ENCODE results near the gene GAS6.

The GAS6 gene

DNA sequence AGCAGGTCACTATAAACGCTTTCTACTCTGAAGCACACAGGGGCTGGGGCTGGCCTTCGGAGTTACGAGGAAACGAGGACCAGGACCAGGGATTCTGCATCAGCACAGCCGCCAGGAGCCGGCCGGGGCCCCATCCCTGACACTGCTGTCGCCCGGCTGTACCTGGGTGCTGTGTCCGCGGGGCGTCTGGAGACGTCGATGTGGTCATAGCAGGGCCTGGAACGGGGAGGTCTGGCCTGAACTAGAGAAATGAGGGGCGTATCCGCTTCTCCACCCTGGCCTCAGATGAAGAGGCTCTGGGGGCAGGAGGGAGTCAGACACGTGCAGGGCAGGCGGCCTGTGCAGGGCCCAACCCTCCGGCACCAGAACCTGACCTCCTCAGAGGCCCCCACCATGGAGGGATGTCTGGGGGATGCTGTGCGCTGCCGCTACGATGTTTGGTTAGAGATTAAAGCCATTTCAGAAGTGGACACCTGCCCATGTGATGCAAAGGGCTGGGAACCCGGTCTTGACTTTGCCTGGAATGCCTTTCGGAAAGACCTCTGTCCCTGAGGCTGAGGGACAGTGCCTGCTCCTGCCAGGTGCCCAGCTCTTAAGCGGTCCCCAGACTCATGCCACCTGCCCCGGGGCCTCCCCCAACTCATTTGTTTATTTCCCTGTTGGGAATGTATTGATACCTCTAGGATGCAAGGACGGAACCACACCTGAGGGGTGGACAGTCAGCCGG is 21.4 kb downstream of the GAS6 start:
- in situ Hi-C loops (cut with MboI; ENCODE audit: low sequenced_read_pairs, unreplicated experiment), result no loop called here
- TF ChIP-seq, protein P1, sequence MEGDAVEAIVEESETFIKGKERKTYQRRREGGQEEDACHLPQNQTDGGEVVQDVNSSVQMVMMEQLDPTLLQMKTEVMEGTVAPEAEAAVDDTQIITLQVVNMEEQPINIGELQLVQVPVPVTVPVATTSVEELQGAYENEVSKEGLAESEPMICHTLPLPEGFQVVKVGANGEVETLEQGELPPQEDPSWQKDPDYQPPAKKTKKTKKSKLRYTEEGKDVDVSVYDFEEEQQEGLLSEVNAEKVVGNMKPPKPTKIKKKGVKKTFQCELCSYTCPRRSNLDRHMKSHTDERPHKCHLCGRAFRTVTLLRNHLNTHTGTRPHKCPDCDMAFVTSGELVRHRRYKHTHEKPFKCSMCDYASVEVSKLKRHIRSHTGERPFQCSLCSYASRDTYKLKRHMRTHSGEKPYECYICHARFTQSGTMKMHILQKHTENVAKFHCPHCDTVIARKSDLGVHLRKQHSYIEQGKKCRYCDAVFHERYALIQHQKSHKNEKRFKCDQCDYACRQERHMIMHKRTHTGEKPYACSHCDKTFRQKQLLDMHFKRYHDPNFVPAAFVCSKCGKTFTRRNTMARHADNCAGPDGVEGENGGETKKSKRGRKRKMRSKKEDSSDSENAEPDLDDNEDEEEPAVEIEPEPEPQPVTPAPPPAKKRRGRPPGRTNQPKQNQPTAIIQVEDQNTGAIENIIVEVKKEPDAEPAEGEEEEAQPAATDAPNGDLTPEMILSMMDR (IDR thresholded peaks at IDR 0.05; ENCODE audit: borderline replicate concordance, control extremely low read depth, extremely low read depth, insufficient read depth, missing control alignments), result no peak
- DNase-seq (ENCODE audit: low spot score), result no peak

DNA sequence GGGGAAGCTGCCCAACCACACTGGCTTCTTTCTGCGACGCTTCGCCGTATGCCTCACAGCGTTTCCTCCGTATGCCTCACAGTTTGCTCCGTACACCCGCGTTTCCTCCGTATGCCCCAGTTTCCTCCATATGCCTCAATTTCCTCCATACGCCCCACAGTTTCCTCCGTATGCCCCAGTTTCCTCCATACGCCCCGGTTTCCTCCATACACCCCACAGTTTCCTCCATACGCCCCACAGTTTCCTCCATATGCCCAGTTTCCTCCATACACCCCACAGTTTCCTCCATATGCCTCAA is 22.6 kb downstream of the GAS6 start:
- TF ChIP-seq, protein P1 (IDR thresholded peaks at IDR 0.05; ENCODE audit: borderline replicate concordance, control extremely low read depth, extremely low read depth, insufficient read depth, missing control alignments), result no peak
- DNase-seq (ENCODE audit: low spot score), result no peak
- in situ Hi-C loops (cut with MboI; ENCODE audit: low sequenced_read_pairs, unreplicated experiment), result no loop called here

DNA sequence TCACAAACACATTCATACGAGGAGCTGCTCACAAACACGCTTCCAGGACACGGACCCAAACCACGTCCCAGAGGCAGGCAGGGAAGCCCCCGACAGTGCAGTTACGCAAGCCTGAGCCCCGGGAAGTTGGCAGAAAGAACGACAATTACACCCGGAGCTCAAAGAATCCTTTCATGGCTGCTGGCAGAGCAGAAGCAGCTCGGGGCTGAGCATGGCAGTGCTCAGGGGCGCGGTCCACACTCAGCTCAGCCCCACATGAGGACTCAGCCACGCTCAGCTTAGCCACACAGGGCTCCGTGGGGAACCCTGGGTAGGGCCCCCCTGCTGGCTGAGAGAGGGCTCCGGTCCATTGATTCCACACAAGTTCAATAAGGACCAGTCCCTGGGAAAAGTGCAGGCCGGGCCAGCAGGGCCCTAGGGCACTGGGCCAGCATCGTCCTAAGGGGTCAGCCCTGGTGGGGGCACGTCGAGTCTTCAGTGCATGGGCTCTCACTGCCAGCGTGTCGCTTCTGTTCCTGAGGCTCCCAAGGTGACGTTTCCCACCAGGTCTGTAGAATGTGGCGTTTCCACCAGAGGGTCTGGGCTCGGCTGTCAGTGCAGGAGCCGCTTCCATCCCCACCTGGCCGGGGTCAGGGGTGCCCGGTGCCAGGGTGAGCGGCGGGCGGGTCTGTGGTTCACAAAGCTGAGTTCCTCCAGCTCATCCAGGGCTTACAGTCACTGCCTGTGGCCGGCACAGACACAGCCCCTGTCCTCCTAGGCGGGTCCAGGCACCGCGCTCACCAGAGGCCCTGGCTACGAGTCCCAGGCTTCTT is 23.1 kb downstream of the GAS6 start:
- in situ Hi-C loops (cut with MboI; ENCODE audit: low sequenced_read_pairs, unreplicated experiment), result no loop called here
- DNase-seq (ENCODE audit: low spot score), result no peak
- TF ChIP-seq, protein P1 (IDR thresholded peaks at IDR 0.05; ENCODE audit: borderline replicate concordance, control extremely low read depth, extremely low read depth, insufficient read depth, missing control alignments), result no peak

DNA sequence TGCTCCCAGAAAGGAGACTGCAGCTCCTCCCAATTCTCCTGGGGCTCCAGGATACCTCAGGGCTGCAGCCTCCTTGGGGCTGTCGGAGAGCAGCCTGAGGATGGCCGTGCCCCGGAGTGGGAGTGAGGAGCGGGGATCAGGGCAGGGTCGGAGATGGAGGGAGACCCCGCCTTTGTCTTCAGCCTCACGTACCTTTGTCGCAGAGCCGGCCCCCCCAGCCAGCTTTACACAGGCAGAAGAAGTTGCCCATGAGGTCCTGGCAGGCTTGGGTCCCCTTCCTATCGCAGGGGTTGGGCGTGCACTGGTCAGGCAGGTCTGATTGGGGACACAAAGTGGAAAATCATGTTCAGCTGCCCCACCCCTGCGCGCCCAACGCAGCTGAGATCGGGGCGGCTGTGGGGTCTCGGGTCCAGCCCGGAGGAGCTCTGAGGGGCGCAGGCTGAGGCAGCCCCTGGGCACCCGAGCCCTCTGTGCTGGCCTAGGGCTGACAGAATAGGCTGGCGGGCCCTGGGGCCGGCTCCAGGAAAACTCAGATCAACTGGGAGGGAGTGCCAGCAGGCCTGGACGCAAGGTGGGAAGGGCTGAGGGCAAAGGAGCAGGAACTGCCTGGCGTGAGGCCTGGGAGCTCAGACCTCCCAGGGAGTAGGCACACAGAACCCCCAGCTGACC is 24.2 kb downstream of the GAS6 start:
- TF ChIP-seq, protein P1 (IDR thresholded peaks at IDR 0.05; ENCODE audit: borderline replicate concordance, control extremely low read depth, extremely low read depth, insufficient read depth, missing control alignments), result no peak
- DNase-seq (ENCODE audit: low spot score), result no peak
- in situ Hi-C loops (cut with MboI; ENCODE audit: low sequenced_read_pairs, unreplicated experiment), result no loop called here

DNA sequence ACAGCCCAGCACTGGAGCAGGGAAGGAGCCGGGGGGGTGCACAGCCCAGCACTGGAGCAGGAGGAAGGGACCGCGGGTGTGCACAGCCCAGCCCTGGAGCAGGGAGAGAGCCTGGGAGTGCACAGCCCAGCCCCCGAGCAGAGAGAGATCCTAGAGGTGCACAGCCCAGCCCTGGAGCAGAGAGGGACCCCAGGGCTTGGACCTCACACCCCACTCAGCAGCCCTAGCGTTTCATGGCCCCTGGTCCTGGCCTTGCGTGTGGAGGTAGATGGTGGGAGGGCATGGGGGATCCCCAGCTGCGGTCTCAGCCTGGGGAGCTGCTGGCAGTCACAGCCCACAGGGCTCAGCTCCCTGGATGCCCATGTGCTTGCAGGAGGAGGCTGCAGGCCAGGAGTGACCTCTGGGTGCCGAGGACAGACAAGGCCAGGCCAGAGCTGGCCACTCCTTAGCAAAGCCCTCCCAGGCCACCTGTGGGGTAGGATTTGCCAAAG is 25.1 kb downstream of the GAS6 start:
- TF ChIP-seq, protein P1 (IDR thresholded peaks at IDR 0.05; ENCODE audit: borderline replicate concordance, control extremely low read depth, extremely low read depth, insufficient read depth, missing control alignments), result no peak
- in situ Hi-C loops (cut with MboI; ENCODE audit: low sequenced_read_pairs, unreplicated experiment), result no loop called here
- no peak for DNase-seq (ENCODE audit: low spot score)

DNA sequence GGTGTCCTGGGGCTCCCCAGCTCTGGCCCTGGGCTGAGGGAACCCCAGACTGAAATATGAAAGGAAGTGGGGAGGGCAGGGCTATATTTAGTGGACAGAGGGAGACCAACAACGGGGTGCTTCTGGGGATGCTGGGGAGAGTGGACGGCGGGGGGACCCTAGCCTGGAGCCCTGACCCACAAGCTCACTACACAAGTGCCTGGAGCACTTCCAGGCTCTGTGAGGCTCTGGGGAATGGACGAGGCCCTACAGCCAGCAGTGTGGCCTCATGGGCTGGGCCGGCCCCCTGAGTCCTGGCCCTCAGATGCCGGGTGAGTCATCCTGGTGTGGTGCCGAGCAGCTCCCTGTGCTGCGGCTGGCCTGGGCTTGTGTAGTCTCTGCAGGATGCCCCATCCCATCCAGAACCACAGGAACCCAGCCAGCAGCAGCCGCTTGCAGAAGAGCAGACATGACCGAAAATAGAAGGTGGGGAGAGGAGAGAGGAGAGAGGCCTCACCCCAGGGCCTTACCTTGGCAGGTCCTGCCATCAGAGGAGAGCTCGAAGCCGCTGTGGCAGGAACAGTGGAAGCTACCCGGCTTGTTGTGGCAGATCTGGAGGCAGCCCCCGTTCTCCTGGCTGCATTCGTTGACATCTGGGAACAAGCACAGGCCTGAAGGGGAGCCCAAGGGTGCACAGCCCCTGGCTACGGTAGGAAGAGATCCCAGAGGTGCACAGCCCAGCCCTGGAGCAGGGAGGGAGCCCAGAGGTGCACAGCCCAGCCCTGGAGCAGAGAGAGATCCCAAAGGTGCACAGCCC is 26.1 kb downstream of the GAS6 start:
- no peak for DNase-seq (ENCODE audit: low spot score)
- TF ChIP-seq, protein P1 (IDR thresholded peaks at IDR 0.05; ENCODE audit: borderline replicate concordance, control extremely low read depth, extremely low read depth, insufficient read depth, missing control alignments), result no peak
- in situ Hi-C loops (cut with MboI; ENCODE audit: low sequenced_read_pairs, unreplicated experiment), result no loop called here
